Measurements from ENCODE around the gene BACH1. TPM values are rescaled to one million over a fixed set of nuclear protein-coding genes. Genes with fewer than 3 reads are reported as not detected.

BACH1 gene
- 10 to 100 TPM; 25.5 to 44.3 TPM for total RNA-seq

DNA sequence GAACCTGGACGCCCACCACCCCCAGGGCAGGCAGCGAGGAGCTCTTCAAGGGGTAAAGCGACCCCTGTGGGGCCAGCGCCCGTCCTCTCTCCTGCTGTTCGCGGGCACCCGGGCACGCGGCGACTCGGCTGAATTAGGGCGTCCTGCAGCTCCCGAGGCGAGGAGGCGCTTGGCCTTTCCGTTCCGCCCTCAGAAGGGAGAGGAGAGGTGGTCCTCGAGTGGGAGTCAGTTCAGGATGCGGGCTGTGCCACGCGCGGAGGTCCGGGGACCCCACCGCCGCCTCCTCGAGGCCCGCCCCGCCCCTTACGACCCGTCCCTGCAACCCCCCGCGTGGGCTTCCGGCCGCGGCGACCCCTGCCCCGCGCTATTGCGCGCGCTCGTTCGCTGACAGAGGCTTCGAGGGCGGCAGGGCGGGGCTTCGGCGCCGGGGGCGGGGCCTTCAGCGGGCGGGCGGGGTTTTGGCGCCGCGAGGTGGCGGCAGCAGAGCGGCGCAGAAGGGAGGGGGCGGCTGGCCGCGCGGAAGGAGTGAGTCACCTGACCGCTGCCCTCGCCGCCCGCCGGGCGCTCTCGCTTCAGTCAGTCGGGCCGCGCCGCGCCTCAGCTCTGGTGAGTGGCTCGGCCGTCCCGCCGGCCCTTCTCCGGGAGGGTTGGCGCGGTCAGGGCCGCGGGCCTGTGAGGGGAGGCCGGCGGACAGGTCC lies at the start of gene BACH1:
TSS of gene BACH1 (plus strand) at position 575 of the 698 bp plus-strand sequence. CDS start 22,359 bp downstream, outside the sequence.

Other genes with a start within 250 kb of the BACH1 start
- gene CCT8, start 225.3 kb upstream of the BACH1 start, total RNA-seq, result 100 to 1,000 TPM; 173 to 406 TPM
- under 1 TPM; 0.69 to 1.00 TPM for gene MAP3K7CL, start 168.3 kb upstream of the BACH1 start, total RNA-seq

Measured in melanocyte of skin (primary cell).